GM21526 (cell line): ENCODE data around the gene CHCT1.

Experiments used
- ATAC-seq: cut with Tn5 transposase; IDR thresholded peaks from one replicate; pipeline ENCODE4 v1.9.1; 2021; ENCODE audit warnings: moderate library complexity; ENCODE audit not compliant: unreplicated experiment, low FRiP score

CHCT1 gene

DNA sequence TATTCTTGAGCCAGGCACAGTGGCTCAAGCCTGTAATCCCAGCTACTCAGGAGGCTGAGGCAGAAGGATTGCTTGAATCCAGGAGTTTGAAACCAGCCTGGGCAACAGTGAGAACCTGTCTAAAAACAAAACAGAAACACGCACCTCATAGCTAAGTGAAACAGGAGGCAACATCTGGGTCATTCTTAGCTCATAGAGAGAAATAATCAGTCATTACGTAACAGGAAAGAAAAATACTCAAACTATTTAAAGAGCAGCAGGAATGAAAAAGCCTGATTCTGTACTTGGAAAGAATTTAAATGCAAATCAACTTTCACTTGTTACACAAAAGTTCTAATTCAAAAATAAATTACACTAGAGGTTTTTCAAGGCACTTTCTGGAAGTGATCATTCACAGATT is 17.2 kb downstream of the CHCT1 start:
- ATAC-seq = no peak

DNA sequence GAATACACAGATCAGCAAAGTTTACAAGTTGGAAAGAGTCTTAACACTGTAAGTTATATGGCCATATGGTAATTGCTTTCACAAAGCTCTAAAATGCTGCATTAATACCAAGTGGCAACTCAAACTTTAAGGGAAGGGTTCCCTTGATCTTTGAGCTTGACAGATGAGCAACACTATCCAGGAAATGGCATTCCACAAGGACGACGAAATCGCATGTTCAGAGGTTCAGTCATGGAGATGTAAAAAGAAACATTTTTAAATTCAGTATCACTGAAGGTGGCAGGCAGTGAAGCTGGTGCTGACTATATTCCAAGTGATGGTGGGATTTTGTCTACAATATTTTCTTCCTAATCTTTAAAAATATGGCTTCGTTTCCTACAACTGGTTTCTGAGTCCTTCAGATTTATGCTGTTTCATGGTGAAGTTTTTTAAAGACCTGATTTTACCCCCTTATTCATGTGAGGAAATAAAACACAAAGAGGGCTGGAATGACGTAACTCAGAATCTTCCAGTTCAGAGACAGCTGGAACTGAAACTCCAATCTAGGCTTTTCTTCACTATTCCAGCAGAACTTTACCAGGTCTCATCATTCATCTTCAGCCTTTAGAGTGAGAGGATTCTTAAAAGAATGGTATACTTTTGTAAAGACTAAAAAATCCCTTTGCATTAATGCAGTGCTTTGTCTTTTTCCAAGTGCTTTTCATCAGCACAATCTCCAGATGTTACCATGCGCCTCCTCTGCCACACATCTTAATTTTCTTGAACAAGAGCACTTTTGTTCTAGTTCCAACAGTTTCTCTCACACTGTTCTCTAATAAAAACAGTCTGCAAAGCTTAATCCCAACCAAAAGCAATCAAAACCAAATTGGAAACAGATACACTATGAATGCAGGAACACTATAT is 20.2 kb downstream of the CHCT1 start:
- no peak for ATAC-seq

GRCh38 chr17:60443713-60444112 is 21.4 kb downstream of the CHCT1 start:
- ATAC-seq = no peak

GRCh38 chr17:60445144-60445543 is 22.9 kb downstream of the CHCT1 start:
- no peak for ATAC-seq

- ATAC-seq = no peak
These were observed 25.1 kb downstream of the CHCT1 start for GRCh38 chr17:60447375-60447774.

DNA sequence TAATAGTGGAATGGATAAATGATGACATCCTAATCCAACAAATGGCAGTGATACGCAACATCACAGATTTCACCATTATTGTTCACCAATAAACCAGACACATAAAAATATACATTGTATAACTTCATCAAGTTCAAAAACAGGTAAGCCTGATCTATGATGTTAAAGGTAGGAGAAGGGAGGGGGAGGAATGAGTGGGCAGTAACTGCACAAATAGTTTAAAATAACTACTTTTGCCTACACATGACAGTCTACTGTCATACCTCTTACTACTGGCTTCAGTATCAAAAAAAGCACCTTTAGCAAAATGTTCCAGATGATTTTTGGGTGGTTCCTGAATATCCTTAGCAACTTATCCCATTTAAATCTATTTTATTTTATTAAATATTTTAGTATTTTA is 28.8 kb downstream of the CHCT1 start:
- no peak for ATAC-seq

GRCh38 chr17:60451965-60452364 is 29.7 kb downstream of the CHCT1 start:
- ATAC-seq = no peak

- no peak for ATAC-seq
These were observed 33.1 kb downstream of the CHCT1 start for GRCh38 chr17:60455378-60455777.

DNA sequence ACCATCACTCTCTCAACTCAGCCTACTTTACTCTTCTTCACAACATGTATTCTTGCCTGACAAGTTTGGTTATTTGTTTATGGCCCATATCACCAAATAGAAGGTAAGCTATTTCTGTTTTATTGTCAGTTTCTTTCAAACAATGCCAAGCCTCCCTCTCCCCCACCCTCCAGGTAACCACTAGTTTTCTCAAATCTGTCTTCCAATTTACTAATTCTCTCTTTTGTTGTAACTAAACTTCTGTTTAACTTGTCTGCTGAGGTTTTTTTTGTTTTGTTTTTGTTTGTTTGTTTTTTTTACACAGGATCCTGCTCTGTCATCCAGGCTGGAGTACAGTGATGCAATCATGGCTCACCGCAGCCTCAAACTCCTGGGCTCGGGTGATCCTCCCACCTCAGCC is 34.9 kb downstream of the CHCT1 start:
- ATAC-seq = no peak

DNA sequence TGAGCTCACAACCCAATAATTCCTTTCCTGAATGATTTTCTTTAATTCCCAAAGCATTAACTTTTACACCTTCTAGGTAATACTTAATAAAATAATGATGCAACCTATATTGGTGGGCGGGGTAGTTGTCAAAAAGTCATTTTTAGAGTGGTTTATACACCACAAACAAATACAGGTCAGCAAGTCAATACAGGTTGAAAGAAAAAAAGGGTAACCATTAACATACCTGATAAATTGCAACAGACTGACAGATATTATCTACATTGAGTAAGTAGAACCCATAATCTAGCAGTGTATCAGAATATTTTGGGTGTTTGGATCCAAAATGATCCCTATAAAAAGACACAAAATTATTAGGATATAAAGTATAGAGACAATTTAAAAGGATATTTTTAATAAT is 39.3 kb downstream of the CHCT1 start:
- ATAC-seq = no peak

- ATAC-seq = no peak
These were observed 41.0 kb downstream of the CHCT1 start for GRCh38 chr17:60463157-60463835.

DNA sequence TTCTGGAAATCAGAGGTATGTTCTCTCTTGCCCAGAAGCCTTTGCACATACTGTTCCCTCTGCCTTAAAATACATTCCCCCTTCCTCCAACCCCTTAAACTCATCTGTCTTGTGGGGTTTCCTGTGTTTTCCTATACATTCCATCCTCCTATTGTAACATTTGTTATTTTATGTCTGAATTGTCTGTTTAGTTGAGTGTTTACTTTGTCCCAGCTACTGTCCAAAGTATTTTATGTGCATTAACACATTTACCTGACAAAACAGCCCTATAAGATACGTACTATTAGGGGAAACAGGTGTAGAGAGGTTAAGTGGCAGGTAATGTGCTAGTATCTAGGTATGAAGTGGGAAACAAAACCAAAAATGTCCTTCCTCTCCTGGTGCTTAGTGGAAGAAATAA is 42.1 kb downstream of the CHCT1 start:
- ATAC-seq = no peak

DNA sequence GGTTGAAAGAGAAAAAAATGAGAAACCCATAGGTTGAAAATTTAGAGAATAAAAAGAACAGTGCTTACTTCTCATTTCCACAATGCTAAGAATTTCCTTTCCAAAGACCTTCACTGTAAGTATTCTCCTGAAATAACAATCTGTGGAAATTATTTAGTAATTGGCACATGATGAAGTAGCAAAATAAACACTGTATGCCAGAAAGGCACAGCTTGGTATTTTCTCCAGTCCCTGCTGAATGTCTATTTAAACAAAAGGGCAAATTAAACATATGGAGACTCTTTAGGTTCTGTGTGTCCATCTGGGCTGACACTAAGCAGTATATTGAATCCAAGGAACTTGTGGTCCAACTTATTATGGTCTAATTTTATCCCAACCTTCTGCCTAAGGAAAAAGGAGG is 46.1 kb downstream of the CHCT1 start:
- no peak for ATAC-seq

- no peak for ATAC-seq
These were observed 49.2 kb downstream of the CHCT1 start for GRCh38 chr17:60471451-60471850.

- no peak for ATAC-seq
These were observed 50.2 kb downstream of the CHCT1 start for GRCh38 chr17:60472449-60472848.

- ATAC-seq = no peak
These were observed 51.5 kb downstream of the CHCT1 start for GRCh38 chr17:60473788-60474187.
